Activated CD4-positive, alpha-beta T cell treated with anti-CD3 and anti-CD28 coated beads for 24 hours (primary cell): ENCODE data around the gene FFAR4.

Experiments
- DNase-seq, 2 donors: peaks; one replicate each; pipeline ENCODE4 v3.0.0-alpha.2; 2020; ENCODE audit warnings: low read depth in 2 of 2

FFAR4 gene

DNA sequence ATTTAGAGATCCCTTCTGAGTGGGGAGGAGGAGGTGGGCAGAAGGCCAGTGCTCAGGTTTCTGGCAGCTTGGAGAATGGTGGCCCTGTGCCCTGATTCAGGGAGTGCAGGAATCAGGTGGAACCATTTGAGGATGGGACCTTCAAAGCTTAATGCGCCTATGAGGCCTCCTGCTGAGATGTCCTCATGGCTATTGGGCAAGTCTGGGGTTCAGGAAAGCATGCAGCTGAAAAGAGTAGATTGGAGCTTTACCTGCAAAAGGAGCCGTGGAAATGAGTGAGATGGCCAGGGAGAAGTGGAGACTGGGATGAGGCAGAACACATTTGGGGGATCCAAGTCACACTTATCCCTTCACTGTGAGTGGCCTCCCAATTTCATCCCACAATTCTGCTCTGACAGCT, 6.1 kb downstream of the FFAR4 start:
- DNase-seq, result no peak

- DNase-seq, result no peak
Measured at GRCh38 chr10:93573051-93573909, 6.8 kb downstream of the FFAR4 start.

GRCh38 chr10:93573924-93574323, 7.5 kb downstream of the FFAR4 start:
- DNase-seq, result no peak

- no peak for DNase-seq
Measured at GRCh38 chr10:93576888-93577287, 10.4 kb downstream of the FFAR4 start.

GRCh38 chr10:93577565-93577964, 11.1 kb downstream of the FFAR4 start:
- DNase-seq, result no peak

DNA sequence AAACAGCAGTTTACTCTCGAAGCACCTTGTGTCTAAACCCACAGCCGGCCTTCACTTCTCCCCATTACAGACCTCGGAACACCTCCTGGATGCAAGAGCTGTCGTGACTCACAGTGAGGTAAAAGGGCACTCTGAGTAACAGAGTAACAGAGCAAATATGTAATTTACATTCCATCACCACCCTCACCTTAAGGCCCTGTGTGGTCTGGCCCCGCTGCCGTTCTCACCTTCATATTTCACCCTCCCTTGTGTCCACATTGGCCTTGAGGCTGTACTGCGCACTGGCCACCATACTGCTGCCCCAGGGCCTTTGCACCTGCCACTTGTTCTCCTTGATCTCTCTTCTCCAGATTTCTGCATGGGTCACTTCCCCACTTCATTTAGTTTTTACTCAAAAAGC, 12.6 kb downstream of the FFAR4 start:
- DNase-seq, result no peak

DNA sequence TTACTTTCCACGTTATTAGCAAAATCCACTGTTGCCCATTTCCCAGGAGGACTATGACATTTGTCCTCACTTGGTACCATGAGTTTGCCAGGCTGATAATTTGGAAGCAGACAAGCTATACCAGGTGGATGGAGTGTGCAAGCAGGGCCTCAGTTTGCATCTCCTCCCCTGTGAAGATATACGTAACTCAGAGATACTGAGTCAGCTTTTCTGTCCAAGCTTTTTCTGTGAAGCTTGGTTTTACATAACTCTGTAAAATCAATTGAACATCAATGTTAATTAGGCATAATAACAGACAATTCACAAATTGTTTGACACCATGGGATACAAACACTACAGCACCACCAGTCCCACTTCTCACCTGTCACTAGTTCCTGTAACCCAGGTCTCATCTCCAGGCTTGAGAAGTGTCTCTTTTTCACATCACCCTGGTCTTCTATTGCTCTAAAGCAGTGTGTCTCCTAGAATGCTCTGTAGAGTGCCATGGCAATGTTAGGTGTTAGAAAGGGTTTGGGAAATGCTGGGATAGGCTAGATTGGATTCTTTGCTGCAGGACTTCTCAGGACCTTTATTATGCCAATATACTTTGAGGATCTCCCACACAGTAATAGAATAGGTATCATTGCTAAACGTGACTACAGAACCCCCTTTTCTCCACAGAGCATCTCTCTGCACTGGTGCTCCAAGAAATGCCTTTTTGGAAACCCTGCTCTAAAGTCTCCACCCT, 13.7 kb downstream of the FFAR4 start:
- DNase-seq, result no peak

GRCh38 chr10:93580828-93581227, 14.4 kb downstream of the FFAR4 start:
- DNase-seq, result no peak

- DNase-seq, result no peak
Measured at GRCh38 chr10:93584445-93584844, 18.0 kb downstream of the FFAR4 start.

- no peak for DNase-seq
Measured at GRCh38 chr10:93589648-93590562, 23.4 kb downstream of the FFAR4 start.

DNA sequence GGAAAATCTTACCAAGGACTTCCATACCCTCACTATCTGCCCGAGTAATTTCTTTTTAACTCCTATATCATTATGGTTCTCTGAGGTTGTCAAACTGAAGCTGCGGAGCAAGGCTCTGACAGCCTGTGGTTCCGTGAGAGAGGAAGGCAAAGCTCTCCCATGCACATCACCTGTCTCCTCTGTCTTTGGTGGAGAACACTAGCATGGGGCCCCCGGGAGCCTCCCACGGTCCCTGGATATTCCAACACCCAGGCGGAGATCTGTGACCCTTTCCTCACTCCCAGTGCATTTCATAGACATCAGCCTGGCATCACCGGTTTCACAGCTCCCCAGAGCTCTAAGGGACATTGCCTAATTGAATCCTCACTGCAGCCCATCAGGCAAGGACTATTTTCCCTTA, 24.2 kb downstream of the FFAR4 start:
- DNase-seq, result no peak

DNA sequence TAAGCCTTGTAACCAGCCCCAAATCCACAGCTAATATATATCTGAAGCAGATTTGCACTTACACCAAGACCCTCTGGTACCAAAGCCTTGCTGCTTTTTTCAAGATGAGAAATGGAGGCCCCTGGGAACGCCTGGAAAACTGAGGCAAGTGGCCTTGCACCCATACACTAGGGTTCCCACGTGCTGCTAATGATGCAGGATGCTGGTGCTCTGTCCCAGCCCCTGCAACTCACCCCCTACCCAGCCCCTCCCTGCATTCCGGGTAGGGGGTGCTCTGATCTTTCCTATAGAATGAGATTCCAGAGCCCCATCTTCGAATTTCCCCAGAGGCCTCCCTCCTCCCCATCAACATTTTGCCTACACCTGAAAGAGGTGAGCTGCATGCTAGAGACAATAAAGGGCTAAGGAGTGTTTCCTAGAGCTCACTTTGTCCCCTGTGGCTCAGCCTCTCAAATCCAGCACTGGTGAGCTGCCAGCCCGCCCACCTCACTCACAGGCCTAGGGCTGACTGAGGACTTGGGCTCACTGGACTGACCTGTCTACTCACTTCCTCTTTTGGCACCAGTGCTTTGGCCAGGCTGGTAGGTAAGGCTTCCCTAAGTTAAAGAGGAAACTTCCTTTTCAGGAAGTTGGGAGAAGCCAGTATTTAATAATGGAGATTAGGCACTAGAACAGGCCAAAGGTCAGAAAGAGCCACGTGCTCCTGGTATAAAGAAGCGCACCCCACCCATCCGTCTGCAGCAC, 24.8 kb downstream of the FFAR4 start:
- no peak for DNase-seq

GRCh38 chr10:93593254-93593653, 26.8 kb downstream of the FFAR4 start:
- no peak for DNase-seq

GRCh38 chr10:93593749-93594148, 27.3 kb downstream of the FFAR4 start:
- DNase-seq, result no peak

- DNase-seq, result no peak
Measured at GRCh38 chr10:93594518-93594917, 28.1 kb downstream of the FFAR4 start.

GRCh38 chr10:93595378-93596161, 29.1 kb downstream of the FFAR4 start:
- DNase-seq, result no peak

GRCh38 chr10:93596539-93596938, 30.1 kb downstream of the FFAR4 start:
- DNase-seq, result no peak

DNA sequence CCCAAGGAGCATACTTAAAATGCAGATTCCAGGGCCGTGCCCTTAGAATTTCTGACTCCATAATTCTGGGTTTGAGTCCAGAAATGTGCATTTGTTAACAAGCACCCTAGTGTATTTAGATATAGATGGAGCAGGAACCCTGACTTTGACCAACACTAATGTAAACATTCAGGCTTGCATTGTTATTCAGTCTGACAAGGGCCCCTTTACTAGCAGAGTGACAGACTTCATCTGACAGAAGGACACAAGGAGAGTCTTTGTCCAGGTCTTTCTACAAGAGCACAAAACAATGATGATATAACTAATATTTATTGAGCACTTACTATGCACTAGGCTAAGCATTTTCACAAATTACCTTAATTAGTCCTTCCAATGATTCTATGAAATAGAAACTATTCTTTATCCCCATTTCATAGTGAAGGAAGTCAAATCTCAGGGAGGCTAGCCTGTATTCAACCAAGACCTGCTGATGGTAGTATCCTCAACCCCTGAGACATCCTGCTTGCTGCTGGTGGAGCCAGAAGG, 30.7 kb downstream of the FFAR4 start:
- DNase-seq, result no peak

DNA sequence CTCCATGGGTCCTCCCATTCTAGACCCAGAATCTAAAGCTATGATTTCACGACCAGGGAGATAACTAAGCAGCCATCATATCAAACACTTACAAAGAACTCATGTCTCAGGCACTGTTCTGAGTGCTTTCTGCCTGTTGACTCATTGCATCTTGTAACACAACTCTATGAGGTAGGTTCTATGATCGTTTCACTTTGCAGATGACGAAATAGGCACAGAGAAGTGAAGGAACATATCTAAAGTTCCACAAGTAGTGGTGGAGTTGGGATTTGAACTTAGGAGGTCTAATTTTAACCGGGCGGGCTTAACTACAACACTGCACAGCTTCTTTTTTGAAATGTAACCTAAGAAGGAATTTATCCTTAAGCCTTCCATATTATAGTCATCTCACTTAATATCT, 31.7 kb downstream of the FFAR4 start:
- DNase-seq, result no peak

DNA sequence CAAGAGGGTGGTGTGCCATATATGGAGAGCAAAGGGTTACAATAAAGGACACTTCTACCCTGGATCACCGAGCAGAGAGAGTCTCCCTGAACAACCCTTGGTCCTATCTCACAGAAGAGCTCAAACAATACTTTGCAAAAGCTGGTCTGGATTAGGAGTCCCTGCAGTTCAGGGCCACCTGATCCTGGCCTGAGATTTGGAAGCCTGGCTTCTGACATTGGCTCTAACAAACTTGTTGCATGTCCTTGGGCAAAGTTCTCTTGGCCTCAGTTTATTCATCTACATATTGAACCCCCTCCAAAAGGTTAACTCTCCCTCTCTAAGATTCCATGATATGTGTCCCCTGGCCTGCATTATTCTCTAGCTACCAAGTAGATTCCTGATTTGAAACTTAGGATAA, 32.9 kb downstream of the FFAR4 start:
- DNase-seq, result no peak
